AG04450 (cell line): ENCODE data around the gene IL17REL. TPM values are rescaled to one million over a fixed set of nuclear protein-coding genes. Genes with fewer than 3 reads are reported as not detected.

Experiments used
- CTCF ChIA-PET: fragments of 300-600, 350-600 bp; formaldehyde crosslinking; extraction: SDS; loops from one replicate; lab custom pipeline; 2022; ENCODE audit warnings: antibody characterized with exemption, inconsistent platforms; lab: Charles Lee
- POLR2A ChIA-PET: fragments of 350-600 bp; formaldehyde crosslinking; extraction: SDS; loops from one replicate; lab custom pipeline; 2021; ENCODE audit warnings: antibody characterized with exemption, inconsistent platforms; lab: Yijun Ruan, JAX
- DNase-seq: peaks from one replicate; pipeline ENCODE4 v3.0.0-alpha.2; 2011; ENCODE audit warnings: low read depth, low spot score
- H3K27ac ChIP-seq: one replicate; pipeline ENCODE4 v1.5.1; 2012; ENCODE audit warnings: low read depth, low read length, control low read depth
- H3K27me3 ChIP-seq: one replicate; pipeline ENCODE4 v1.6.0; 2012; ENCODE audit warnings: low read length; ENCODE audit not compliant: control insufficient read depth, insufficient read depth
- H3K4me3 ChIP-seq: 2 replicates; pipeline ENCODE4 v1.5.1; 2011; ENCODE audit warnings: mild to moderate bottlenecking, low read depth, low read length, control low read depth
- H3K9me3 ChIP-seq: 2 replicates; pipeline ENCODE4 v1.5.1; 2012; ENCODE audit warnings: low read length; ENCODE audit not compliant: control insufficient read depth, insufficient read depth
- polyA plus RNA-seq: library from polyadenylated mRNA; depleted of rRNA; stranded (reverse); fragments of >200 nt; gene quantifications from 2 replicates; pipeline ENCODE4 v1.2.3, GENCODE V29; 2011
- TF ChIP-seq, protein P1 (sequence below): IDR thresholded peaks from 2 replicates; pipeline ENCODE4 v1.5.1; 2011; ENCODE audit warnings: low read depth, low read length, control low read depth, inconsistent platforms

The IL17REL gene
- polyA plus RNA-seq, 1 experiment: not detected

DNA sequence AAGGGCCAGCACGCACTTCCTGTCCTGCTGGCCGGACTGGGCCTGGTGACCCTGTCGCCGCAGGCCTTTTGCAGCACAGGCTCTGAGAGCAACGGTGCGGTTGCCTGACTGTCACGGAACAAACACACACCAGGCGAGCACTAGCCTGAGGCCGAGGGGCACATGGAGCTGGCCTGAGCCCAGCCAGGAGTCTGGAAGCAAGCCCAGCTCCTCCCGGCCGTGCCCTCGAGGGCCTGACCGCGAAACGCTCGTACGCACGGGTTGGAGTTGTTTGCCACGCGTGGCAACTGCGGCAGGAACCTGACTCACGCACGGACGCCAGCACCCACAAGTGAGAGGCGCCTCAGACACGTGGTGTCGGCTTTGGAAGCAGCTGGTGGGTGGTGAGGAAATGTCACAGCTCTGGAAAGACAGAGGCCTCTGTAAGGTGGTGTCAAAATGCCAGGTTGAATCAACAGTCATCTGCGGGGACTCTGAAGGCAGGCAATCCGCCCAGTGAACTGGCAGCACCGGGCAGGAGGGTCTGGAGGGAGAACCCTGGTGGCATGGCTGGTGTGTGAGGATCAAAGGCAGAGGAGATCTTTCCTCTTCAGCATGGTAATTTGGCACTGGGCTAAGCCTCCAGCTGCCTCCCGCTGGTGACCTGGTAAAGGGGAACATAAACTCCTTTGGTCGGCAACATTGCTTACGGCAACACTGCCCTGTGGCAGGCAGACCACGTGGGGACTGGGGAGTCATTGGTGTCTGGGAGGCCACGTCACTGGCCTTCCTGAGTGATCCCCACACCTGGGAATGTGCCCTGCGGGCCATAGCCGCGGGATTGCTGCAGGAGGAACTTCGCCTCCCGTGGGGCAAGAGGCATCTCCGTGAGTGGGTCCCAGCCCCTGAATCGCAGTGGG, 15.3 kb upstream of the IL17REL start:
- ChIA-PET POLR2A (interaction anchor here (0.7 kb wide), 1 partner anchor 54 kb away, joined by 4 read pairs; no protein-coding TSS in a partner anchor), CTCF (interaction anchor here (0.9 kb wide), 1 partner anchor 44 kb away, joined by 3 read pairs; no protein-coding TSS in a partner anchor)
- TF ChIP-seq, protein P1, sequence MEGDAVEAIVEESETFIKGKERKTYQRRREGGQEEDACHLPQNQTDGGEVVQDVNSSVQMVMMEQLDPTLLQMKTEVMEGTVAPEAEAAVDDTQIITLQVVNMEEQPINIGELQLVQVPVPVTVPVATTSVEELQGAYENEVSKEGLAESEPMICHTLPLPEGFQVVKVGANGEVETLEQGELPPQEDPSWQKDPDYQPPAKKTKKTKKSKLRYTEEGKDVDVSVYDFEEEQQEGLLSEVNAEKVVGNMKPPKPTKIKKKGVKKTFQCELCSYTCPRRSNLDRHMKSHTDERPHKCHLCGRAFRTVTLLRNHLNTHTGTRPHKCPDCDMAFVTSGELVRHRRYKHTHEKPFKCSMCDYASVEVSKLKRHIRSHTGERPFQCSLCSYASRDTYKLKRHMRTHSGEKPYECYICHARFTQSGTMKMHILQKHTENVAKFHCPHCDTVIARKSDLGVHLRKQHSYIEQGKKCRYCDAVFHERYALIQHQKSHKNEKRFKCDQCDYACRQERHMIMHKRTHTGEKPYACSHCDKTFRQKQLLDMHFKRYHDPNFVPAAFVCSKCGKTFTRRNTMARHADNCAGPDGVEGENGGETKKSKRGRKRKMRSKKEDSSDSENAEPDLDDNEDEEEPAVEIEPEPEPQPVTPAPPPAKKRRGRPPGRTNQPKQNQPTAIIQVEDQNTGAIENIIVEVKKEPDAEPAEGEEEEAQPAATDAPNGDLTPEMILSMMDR: no peak
- H3K4me3 ChIP-seq: no peak overlapping the region
- H3K27ac ChIP-seq: no peak overlapping the region
- DNase-seq: no peak
- H3K27me3 ChIP-seq: peaks cover 14% of the 10 kb centered on the region
- H3K9me3 ChIP-seq: peaks cover 10% of the 10 kb centered on the region; the same call in 1 of the 2 replicates

DNA sequence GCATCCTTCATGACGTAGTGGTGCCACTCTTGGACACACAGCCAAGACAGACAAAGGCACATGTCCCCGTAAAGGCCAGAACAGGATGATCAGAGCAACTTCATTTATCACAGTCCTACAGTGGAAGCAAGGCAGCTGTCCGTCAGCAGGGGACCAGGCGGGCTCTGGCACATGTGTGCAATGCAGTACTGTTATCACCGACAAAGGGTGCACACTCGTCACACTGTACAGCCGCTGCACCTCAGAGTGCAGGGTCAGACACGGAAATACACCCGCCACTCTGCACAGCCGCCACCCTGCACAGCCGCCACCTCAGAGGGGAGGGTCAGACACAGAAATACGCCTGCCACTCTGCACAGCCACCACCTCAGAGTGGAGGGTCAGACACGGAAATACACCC, 13.4 kb upstream of the IL17REL start:
- Histone ChIP-seq H3K4me3 (no peak overlapping the region), H3K9me3 (peaks cover 10% of the 10 kb centered on the region; the same call in 1 of the 2 replicates), H3K27ac (no peak overlapping the region), H3K27me3 (peaks cover 14% of the 10 kb centered on the region)
- POLR2A ChIA-PET: no interaction called here
- TF ChIP-seq, protein P1: no peak
- DNase-seq: no peak
- CTCF ChIA-PET: no interaction called here

GRCh38 chr22:50022171-50022819, 9.7 kb upstream of the IL17REL start:
- DNase-seq: no peak

DNA sequence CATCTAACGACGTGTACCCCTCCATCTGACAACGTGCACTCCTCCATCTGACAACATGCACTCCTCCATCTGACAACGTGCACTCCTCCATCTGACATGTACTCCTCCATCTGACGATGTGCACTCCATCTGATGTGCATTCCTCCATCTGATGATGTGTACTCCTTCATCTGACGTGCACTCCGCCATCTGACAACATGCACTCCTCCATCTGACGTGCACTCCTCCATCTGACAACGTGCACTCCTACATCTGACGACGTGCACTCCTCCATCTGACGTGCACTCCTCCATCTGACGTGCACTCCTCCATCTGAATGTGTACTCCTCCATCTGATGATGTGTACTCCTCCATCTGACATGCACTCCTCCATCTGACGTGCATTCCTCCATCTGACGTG, 8.0 kb upstream of the IL17REL start:
- peaks cover 30% of the 10 kb centered on the region for H3K27me3 ChIP-seq
- DNase-seq: no peak
- H3K9me3 ChIP-seq: peaks cover 4% of the 10 kb centered on the region
- no peak overlapping the region for H3K27ac ChIP-seq
- TF ChIP-seq, protein P1: no peak
- POLR2A ChIA-PET: no interaction called here
- CTCF ChIA-PET: no interaction called here
- no peak overlapping the region for H3K4me3 ChIP-seq

More at GRCh38 chr22:50022171-50022819, 9.7 kb upstream of the IL17REL start:
- H3K9me3 ChIP-seq: peaks cover 4% of the 10 kb centered on the region
- H3K27ac ChIP-seq: no peak overlapping the region
- H3K4me3 ChIP-seq: no peak overlapping the region
- ChIA-PET CTCF (no interaction called here), POLR2A (no interaction called here)
- TF ChIP-seq, protein P1: no peak
- peaks cover 19% of the 10 kb centered on the region for H3K27me3 ChIP-seq
